ENCODE measurements around the gene NFILZ.

NFILZ gene

GRCh38 chr19:8629996-8630683 lies at the start of gene NFILZ:
TSS of gene NFILZ (plus strand) at chr19:8630633. CDS start at chr19:8676766, 46,133 bp downstream.
- DNase-seq, result no peak

- DNase-seq, result peak; percentile 90
Measured at GRCh38 chr19:8580710-8581281, 49.6 kb upstream of the NFILZ start.

- DNase-seq, result no peak
Measured at GRCh38 chr19:8584965-8585893, 45.2 kb upstream of the NFILZ start.

- peak; percentile 77 for DNase-seq
Measured at GRCh38 chr19:8585894-8586750, 44.3 kb upstream of the NFILZ start.

GRCh38 chr19:8589177-8589714 lies 41.2 kb upstream of the NFILZ start:
- no peak for DNase-seq

- peak; percentile 98 for DNase-seq
Measured at GRCh38 chr19:8592231-8593009, 38.0 kb upstream of the NFILZ start.

- no peak for DNase-seq
Measured at GRCh38 chr19:8593931-8594330, 36.5 kb upstream of the NFILZ start.

GRCh38 chr19:8595651-8596050 lies 34.8 kb upstream of the NFILZ start:
- no peak for DNase-seq

GRCh38 chr19:8596168-8596567 lies 34.3 kb upstream of the NFILZ start:
- DNase-seq, result no peak

GRCh38 chr19:8600064-8600463 lies 30.4 kb upstream of the NFILZ start:
- no peak for DNase-seq

GRCh38 chr19:8600816-8601215 lies 29.6 kb upstream of the NFILZ start:
- no peak for DNase-seq

- DNase-seq, result no peak
Measured at GRCh38 chr19:8601796-8602195, 28.6 kb upstream of the NFILZ start.

- DNase-seq, result no peak
Measured at GRCh38 chr19:8605514-8605913, 24.9 kb upstream of the NFILZ start.

- DNase-seq, result no peak
Measured at GRCh38 chr19:8607386-8607785, 23.0 kb upstream of the NFILZ start.

- no peak for DNase-seq
Measured at GRCh38 chr19:8608941-8609278, 21.5 kb upstream of the NFILZ start.

- peak; percentile 27 for DNase-seq
Measured at GRCh38 chr19:8609279-8610040, 21.0 kb upstream of the NFILZ start.

GRCh38 chr19:8610041-8610935 lies 20.1 kb upstream of the NFILZ start, which contains the start of gene ADAMTS10:
TSS of gene ADAMTS10 (minus strand) at chr19:8610715. CDS start at chr19:8605710, 5,005 bp downstream.
- peak; percentile 39 for DNase-seq

- DNase-seq, result no peak
Measured at GRCh38 chr19:8610936-8611300, 19.5 kb upstream of the NFILZ start.

- DNase-seq, result peak; percentile 12
Measured at GRCh38 chr19:8611391-8611876, 19.0 kb upstream of the NFILZ start.

Data from activated CD4-positive, alpha-beta T cell treated with anti-CD3 and anti-CD28 coated beads for 48 hours (primary cell).